EH (cell line): ENCODE data around the gene AGPAT4.
"Not testable (repeated sequence)": the region's sequence is repeated elsewhere in the genome, so short reads cannot be mapped to it uniquely, and the experiment has no call there.

Source experiments
- DNase-seq: peaks from one replicate; pipeline ENCODE4 v3.0.0-alpha.2; 2015; ENCODE audit warnings: low read depth

AGPAT4 gene

DNA sequence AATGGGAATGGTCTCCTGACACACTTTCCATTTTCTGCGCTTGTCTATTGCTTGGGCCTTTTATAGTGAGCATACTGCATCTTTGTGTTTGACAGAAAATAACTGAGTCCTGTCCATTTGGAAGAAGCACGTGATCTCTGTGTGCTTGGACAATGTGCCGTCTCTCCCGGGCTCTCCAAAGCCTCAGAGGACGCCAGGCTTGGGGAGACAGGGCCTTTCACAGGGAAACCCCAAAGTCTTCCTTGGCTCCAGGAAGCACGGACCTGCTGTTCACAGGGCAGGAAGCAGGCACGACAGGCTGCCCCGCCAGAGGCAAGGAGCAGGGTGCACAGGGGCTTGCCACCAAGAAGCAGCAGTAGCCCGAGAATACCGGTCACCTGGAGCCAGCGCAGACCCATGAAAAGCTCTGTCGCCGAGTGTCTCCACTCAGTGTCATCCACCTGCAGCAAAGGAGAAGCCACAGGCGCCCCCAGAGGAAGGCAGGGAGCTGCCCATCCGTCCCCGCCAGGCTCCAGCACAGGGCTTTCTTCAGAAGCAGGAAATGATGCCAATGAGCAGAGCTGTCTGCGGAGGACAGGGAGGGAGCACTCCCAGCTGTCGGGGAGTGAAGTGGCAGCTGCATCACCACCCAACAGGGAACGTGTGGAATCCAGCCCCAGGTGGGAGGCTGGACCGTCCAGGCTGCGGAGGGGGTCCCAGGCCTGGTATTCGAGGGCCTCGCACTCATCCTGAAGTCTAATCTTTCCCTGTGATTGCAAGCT lies 135.1 kb downstream of the AGPAT4 start:
- no peak for DNase-seq

DNA sequence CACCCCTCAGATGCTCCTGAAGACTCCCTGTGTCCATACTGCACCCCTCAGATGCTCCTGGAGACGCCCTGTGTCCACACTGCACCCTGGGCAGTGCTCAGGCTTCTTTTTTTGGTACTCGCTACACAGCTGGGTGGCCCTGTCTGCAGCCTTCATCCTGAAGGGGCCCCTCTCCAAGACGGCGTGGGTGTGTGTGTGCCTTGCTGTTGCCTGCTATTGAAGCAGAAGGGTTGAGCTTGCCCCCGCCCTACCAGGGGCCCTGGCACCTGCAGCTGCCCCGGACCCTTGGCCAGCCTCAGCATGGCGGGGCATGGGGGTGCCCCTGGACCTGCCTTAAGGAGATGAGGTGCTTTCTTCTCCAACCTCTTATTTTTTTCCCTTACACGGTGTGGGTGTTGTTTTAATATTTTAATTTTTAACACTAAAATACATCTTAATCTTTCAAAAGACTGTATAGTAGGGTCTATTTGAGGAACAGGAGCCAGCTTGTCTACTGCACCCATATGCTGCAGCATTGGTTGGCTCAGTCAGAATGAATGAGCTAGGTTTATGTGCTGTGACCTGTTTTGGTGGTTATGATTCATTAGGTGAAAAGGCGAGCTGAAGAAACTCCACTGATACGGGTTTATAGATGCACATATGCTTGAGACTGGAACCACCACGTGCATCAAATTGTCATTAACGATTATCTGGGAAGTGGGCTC lies 135.9 kb downstream of the AGPAT4 start:
- DNase-seq: peak; percentile 15

DNA sequence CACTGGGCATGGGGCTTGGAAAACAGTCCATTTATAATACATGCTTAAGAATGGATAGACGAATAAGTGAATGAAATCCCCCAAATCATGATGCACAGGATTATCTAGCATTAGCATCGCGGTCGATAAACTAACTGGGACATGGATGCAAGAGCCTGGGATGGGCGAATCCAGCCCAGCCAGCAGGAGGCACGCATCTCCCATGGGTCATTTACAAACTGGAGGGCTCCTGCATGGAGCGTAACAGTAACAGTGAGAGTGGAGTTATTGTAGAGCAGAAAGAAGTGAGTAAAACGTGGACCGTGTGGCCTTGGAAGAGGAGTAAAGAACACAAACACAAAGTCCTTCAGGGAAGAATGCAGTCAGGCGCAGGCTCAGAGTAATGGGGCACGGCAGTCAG lies 136.5 kb downstream of the AGPAT4 start:
- no peak for DNase-seq

DNA sequence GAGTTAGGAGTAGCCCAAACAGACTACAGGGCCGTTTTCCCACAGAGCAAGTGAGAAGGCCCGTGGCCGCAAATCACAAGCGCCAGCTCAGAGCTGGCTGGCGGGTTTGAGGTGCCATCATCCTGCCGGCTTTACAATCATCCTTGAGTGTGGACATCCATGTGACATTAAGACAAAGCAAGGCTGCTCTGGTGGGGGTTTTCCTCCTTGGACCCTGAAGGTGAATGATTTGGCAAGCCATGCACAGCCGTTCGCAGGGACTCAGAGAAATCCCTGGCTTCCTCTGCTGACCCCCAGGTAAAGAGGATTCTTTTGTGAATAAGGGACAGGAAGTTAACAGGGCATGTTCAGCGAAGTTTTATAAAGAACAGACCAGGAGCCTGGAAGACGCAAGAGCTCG lies 137.2 kb downstream of the AGPAT4 start:
- no peak for DNase-seq

DNA sequence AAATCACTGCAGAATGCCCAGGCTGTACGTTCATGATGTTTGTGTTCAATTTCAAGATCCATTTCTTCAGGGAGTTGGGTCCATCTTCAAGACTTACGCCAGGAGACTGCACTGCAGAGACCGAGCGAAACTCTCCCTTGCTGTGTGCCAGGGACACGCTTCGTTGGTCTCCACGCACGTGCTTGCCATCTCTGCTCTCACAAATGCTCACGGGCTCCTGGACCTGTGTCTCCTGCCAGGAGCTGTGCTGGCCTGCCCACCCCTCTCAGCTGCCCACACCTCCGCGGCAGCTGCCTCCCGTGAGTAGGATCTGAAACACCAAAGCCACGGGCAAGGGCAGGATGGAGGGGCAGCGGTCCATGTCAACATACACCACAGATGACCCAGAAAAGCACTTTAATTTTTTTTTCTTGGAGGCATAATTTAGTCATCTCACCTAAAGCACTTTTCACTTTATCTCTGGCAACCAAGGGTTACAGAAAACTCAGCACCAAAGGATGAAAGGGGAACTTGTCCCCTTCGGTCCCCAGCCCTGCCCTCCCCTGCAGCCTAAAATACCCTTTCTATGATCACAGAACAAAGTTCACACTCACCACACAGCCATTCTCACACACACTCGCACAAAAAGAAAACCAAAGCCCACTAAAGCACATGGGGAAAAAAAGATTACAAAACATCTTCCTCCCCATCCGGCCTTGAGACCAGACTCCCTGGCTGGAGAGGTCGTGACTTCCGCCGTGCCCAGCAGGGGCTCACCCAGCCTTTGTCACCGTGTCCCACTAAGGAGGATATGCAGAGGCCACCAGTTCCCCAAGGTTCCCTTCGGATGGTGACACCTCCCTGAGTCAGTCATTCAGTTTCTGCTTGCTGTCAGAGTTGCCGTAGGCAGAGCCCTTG lies 137.9 kb downstream of the AGPAT4 start:
- DNase-seq: no peak

DNA sequence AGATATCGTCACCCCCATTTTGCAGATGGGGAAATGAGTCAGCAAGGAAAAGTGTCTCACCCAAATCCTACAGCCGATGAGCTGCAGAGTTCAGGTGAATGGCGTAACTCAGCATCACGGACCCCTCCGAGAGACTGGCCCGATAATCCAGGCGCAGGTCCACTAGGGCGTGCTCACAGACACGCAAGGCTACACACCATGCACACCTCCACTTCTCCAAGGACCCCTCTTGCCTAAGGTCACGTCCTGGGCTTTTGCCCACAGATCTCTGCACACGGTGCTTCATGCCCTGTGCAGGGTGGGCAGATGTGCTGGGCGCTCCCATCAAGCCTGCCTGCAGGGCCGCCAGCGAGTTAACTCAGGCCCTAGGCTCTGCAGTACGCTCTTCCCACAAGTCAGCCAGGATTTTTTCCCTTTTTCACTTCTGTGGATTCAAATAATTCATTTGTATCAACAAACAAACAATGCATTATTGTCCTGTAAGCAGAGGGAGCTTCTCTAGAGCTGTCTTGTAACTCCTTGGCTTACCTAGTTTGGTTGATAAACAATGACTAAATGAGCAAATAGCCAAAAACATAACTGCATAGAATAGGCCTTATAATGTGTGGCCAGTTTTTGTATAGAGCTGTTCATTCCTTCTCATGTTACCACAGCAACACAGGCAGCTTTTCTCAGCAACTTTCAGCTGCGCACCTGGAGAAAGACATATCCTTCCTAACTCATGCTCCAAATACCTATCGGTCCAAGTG lies 139.1 kb downstream of the AGPAT4 start:
- no peak for DNase-seq

DNA sequence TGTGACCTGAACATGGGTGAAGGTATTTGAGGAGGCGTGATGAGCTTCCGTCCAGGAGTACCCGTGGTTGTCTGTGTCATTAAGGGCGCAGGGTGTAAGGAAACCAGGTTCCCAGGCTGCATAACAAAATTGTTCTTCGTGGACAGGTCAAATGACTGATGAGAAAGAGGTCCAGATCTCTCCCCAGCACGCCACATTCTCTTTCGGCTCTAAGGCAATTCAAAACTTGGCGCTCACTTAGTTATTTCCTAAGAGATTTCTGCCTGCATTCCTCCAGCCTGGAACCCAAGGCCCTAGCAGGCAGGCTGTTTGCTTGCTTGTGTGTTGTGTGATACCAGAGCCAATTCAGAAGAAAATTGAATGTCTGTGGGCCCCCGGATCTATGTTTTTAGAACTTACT lies 139.9 kb downstream of the AGPAT4 start:
- DNase-seq: no peak

DNA sequence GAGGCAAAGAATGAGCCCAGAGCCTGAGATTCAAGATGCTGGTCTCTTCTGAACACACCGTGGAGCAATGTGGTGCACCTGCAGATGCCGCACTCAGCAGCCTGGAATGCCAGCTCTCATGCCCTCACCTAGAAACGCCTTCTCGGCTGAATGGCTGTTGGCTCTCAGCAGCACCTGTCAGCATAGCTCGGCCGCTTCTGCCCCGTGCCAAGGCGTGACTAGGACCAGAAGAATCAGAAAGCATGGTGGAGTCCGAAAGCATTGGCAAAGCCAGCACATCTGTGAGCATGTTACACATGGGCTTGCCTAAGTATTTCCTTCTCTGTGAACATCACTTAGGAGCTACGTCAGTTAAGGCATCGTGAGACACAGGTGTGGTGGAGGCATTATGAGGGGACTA lies 141.5 kb downstream of the AGPAT4 start:
- DNase-seq: no peak

DNA sequence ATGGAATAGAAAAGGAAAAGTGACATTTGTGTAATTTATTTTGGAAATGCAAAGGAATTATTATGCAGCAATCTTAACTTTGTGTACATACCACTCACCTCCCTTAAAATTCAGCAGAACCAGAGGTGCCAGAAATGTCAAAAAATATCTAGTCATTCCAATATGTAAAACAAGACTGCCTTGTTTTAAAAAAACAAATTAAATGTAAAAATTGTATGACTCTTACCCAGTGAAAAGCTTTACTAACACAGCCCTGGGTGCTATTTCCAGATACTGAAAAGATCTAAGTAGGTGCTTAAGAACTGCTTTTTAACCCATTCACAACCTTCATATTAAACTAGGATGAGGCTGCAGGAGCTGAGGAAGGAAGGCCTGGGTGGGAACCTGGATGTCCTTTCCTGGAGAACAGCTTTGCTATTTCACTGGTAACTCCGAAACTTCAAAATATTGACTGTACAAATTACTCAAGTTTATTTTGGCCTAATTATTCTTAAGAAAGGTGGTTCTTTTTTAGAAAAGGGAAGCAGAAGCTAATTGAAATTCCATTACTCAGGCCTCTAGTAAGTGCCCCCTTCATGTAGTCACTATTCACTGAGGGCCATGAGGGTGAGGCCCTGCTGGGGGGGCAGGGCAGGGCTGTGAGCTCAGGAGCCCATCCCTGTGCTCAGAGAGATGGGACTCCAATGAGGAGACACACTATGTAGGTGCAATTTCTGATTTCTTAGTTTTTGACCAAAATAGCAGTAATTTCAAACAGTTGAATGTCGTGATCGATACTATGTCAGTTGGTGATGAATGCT lies 142.7 kb downstream of the AGPAT4 start:
- DNase-seq: no peak

DNA sequence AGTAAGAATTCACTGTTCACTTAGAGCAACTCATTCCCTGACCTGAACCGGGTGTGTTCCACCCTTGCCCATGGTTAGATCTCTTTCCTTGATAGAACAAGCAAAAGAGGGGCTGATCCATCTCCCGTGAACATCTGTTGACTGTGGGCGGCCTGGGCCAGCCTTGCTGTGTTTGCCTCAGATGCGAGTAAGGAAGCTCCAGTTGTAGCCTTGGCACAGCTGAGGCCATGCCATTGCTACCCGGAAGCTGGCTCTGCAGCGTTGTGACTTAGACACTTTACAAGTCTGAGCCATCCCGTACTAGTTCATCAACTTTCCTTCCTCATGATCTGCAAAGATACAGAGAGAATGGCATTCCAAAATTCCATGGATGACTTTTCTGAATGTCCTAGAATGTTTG lies 143.3 kb downstream of the AGPAT4 start:
- DNase-seq: no peak

DNA sequence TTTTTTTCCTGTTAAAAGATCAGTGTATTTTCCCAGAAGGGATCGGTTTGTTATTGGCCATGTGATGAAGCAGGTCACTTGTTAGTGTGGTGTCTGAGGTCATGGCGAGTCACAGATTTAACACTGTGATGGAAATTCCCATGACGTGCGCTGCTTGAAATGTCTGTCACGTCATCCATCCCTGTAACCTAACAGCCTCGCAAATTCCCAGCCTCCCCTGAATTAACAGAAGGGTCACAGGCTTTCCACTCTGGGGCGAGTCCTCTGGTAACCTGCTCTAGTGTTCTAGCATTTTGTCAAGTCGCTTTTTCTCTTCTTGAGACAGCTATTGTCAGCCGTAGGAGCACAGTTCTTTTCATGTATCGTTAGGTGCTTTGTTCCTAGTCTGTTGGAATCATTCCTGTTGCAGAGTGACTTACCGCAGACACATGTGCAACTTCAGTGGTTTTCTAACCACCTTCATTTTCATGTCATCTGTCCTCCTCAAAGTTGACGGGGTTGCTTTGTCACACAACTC lies 145.1 kb downstream of the AGPAT4 start:
- peak; percentile 61 for DNase-seq

DNA sequence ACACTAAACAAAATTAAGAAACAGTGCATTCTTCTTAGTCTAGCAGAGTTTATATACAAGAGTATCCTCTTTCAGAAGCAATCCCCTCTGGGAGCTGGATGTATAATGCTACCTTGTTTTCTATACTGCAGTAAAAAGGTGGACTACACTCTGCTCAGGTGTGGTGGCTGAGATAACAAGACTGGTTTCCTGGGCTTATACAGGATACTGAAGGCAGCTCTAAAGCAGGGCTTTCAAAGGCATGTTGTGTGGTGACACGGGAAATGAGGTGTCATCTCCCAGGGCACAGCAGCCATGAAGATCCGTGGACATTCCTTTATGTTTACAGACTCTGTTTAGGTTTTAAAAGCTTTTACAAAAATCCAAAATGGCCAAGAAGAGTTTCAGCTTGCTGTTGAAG lies 145.6 kb downstream of the AGPAT4 start:
- DNase-seq: no peak

DNA sequence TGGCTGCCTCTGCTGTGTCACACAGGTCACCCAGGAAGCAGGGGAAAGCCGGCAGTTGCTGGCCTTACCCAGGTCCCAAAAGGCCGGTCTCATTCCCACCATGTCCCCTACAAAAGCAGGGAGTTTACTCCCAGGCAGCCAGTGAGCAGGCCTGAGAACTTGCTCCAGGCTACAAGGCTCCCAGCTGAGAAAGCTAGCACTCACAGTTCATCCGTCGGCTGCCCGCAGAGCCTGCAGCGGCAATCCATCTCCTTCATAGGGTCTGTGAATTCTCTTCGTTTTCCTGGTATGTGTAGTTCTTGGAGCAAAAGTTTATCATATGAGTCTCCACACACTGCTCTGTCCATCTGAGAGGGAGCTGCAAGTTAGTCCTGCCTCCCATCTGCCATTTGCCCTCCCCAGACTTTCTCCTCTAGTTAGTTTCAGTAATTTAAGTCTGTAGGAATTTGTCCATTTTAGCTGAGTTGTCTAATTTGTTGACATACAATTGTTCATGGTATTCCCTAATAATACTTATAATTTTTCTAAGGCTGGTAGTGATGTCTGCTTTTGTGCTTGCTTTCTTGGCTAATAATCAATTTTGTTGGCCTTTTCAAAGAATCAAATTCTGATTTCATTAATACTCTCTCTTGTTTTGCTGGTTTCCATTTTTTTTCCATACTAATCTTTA lies 146.7 kb downstream of the AGPAT4 start:
- DNase-seq: no peak

DNA sequence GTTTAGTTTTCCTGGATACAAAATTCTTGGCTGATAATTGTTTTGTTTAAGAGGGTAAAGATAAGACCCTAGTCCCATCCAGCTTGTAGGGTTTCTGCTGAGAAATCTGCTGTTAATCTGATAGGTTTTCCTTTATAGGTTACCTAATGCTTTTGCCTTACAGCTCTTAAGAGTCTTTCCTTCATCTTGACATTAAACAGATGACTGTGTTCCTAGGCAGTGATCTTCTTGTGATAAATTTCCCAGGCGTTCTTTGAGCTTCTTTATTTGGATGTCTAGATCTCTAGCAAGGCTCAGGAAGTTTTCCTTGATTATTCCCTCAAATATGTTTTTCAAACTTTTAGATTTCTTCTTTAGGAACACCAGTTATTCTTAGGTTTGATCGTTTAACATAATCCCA lies 148.3 kb downstream of the AGPAT4 start:
- DNase-seq: no peak

DNA sequence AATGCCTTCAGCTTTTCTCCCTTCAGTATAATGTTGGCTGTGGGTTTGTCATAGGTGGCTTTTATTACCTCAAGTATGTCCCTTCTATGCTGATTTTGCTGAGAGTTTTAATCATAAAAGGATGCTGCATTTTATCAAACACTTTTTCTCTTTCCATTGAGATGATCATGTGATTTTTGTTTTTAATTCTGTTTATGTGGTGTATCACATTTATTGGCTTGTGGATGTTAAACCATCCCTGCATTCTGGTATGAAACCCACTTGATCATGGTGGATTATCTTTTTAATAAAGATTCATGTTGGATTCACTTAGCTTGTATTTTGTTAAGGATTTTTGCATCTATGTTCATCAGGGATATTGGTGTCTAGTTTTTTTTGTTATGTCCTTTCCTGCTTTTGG lies 150.5 kb downstream of the AGPAT4 start:
- not testable (repeated sequence) for DNase-seq

DNA sequence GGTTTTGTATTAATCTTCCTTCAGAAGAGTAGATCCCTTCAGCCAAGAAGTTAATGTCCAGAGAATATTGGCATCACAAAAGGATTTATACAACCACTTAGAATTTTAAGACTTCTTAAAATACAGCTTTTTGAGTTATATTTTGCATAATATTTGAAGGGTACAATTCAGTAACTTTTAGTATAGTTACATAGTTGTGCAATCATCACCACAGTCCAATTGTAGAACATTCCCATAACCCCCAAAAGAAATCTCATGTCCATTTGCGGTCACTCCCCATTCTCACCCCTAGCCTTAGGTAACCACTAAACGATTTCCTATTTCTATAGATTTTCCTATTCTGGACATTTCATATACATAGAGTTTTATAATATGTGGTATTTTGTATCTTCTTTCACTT lies 155.9 kb downstream of the AGPAT4 start:
- DNase-seq: no peak

DNA sequence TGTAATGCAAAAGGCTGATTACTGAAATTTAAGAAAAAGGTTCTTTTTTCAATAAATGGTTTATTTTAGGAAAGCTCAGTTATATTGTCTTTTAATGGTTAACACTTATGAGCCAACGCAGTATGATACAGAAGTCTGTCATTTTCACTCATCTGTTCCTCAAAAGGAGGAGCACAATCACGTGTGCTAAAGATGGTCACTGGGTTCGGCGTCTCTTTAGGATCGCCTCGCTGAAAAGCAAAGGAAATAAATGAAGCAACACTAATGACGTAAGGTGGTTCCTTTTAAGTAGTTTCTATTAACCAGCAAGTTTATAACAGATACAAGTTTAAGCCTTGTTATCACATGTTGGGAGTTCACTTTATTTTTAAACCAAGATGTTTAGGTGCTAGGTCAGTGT lies 156.6 kb downstream of the AGPAT4 start:
- no peak for DNase-seq

DNA sequence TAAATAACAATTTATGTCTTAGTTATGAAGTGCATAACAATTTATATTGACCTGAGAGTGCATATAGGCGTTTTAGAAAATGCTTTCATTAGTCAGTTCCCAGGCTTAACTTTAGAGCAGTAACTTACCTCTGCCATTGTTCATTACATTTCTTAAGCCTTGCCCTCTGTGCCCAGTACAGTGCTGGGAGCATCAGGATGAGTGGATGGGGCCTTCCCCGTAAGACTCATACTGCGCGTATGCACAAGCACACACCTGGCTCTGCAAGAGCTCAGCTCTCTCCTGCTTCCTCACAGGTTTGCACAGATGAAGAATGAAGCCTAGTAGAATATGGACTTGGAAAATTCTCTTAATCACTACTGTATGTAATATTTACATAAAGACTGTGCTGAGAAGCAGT lies 157.3 kb downstream of the AGPAT4 start:
- DNase-seq: no peak

DNA sequence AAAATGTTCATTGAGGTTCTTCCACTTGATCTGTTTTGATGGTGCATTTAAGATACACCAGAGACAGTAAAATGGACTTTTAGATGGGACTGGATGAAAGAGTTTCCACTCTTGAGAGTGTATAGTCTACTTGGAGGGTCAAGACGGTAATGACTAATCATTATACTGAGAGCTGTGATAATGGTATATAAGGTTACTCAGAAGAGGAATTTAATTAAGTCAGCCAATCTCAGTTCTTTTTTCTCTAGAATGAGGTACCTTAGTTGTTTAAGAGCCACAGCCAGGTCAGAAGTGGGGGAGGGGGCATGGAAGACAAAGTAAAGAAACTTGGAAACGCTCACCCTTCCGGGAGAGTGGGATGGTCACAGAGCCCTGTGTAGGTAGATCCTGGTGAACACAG lies 158.4 kb downstream of the AGPAT4 start:
- DNase-seq: no peak

DNA sequence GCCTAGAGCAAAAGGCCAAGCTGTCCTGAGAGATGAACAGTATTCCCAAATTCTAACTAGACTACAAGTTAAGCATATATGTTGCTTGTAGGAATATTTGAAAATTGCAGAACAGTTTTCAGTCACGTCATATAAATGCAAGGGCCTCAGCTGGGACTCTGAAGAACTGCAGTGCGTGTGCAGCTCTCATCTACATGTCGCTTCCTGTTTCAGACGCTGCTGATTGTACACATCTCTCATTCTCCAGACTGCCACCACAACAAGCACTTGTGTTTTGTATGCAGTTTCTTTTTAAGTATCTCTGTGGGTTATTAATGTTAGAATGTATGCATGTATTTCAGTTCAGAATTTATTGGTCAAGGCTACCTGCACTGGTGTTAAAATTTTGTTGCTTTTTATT lies 162.6 kb downstream of the AGPAT4 start:
- DNase-seq: no peak
